ENCODE data around the gene CARMIL3. TPM values are rescaled to one million over a fixed set of nuclear protein-coding genes. Genes with fewer than 3 reads are reported as not detected.

The CARMIL3 gene
- total RNA-seq, 1 donor from 2014 or later: 0.77 TPM

GRCh38 chr14:24113379-24113800, 61.6 kb downstream of the CARMIL3 start:
- peak overlapping the region; percentile 79 for H2AFZ ChIP-seq (replicated peaks)
- no peaks in the 10 kb centered on the region for H3K27me3 ChIP-seq

GRCh38 chr14:24113801-24114531, 62.2 kb downstream of the CARMIL3 start:
- Mint-ChIP-seq H3K36me3 (peaks cover 5% of the 10 kb centered on the region), H3K27me3 (ENCODE audit: insufficient read depth, low read depth) (peaks cover 3% of the 10 kb centered on the region), H3K4me1 (peaks cover 15% of the 10 kb centered on the region), H3K9me3 (no peaks in the 10 kb centered on the region), H3K4me3 (peak overlapping the region; percentile 94), H3K27ac (peak overlapping the region; percentile 95)
- H3K4me1 ChIP-seq: peaks cover 6% of the 10 kb centered on the region
- H3K9me3 ChIP-seq (ENCODE audit: low read depth): no peaks in the 10 kb centered on the region
- peak overlapping the region; percentile 23 for H3K9ac ChIP-seq
- peak overlapping the region; percentile 79 for H3K4me2 ChIP-seq
- peaks cover 13% of the 10 kb centered on the region for H3K79me2 ChIP-seq (ENCODE audit: low read depth)
- H4K20me1 ChIP-seq (ENCODE audit: low read depth): no peaks in the 10 kb centered on the region
- TF ChIP-seq EZH2phosphoT487 (IDR thresholded peaks at IDR 0.05) (no peak), CTCF (IDR thresholded peaks at IDR 0.05) (no peak), EZH2 (IDR thresholded peaks at IDR 0.05) (no peak)
- peak overlapping the region; percentile 61 for H3K4me3 ChIP-seq
- H3K36me3 ChIP-seq: no peaks in the 10 kb centered on the region
- H3K27ac ChIP-seq: peak overlapping the region; percentile 65
- H3K27me3 ChIP-seq: no peaks in the 10 kb centered on the region
- peaks cover 19% of the 10 kb centered on the region for H3F3A ChIP-seq (ENCODE audit: low read depth)
- peak overlapping the region; percentile 79 for H2AFZ ChIP-seq (replicated peaks)
- DNase-seq (ENCODE audit: low spot score): peak; percentile 92

More at GRCh38 chr14:24113379-24113800, 61.6 kb downstream of the CARMIL3 start:
- no peak overlapping the region for H3K27ac ChIP-seq
- peaks cover 6% of the 10 kb centered on the region for H3K4me1 ChIP-seq
- H3K4me2 ChIP-seq: peak overlapping the region; percentile 79
- H3K27me3 Mint-ChIP-seq (ENCODE audit: insufficient read depth, low read depth): peaks cover 3% of the 10 kb centered on the region
- peaks cover 13% of the 10 kb centered on the region for H3K79me2 ChIP-seq (ENCODE audit: low read depth)
- peak overlapping the region; percentile 23 for H3K9ac ChIP-seq
- H3K36me3 ChIP-seq: no peaks in the 10 kb centered on the region
- peaks cover 19% of the 10 kb centered on the region for H3F3A ChIP-seq (ENCODE audit: low read depth)
- H3K36me3 Mint-ChIP-seq: no peaks in the 10 kb centered on the region
- DNase-seq (ENCODE audit: low spot score): no peak
- no peaks in the 10 kb centered on the region for H4K20me1 ChIP-seq (ENCODE audit: low read depth)
- no peaks in the 10 kb centered on the region for H3K9me3 ChIP-seq (ENCODE audit: low read depth)
- H3K4me1 Mint-ChIP-seq: peaks cover 17% of the 10 kb centered on the region
- peak overlapping the region; percentile 94 for H3K4me3 Mint-ChIP-seq
- H3K4me3 ChIP-seq: peak overlapping the region; percentile 61
- peak overlapping the region; percentile 95 for H3K27ac Mint-ChIP-seq
- no peak for TF ChIP-seq EZH2 (IDR thresholded peaks at IDR 0.05)
- H3K9me3 Mint-ChIP-seq: no peaks in the 10 kb centered on the region

GRCh38 chr14:24114532-24115421, 63.0 kb downstream of the CARMIL3 start, which contains the start of the genes DCAF11 and NRL:
Gene DCAF11 (plus strand): TSS chr14:24114777. CDS start chr14:24115595, 818 bp downstream.
Gene NRL (minus strand): TSS chr14:24114949. CDS start chr14:24082848, 32,101 bp downstream.
- no peaks in the 10 kb centered on the region for H4K20me1 ChIP-seq (ENCODE audit: low read depth)
- H3K4me1 Mint-ChIP-seq: peaks cover 15% of the 10 kb centered on the region
- H3K9me3 Mint-ChIP-seq: no peaks in the 10 kb centered on the region
- peaks cover 13% of the 10 kb centered on the region for H3K79me2 ChIP-seq (ENCODE audit: low read depth)
- no peak for TF ChIP-seq CTCF (IDR thresholded peaks at IDR 0.05)
- TF ChIP-seq EZH2phosphoT487 (IDR thresholded peaks at IDR 0.05): no peak
- TF ChIP-seq EZH2 (IDR thresholded peaks at IDR 0.05): no peak
- no peaks in the 10 kb centered on the region for H3K27me3 ChIP-seq
- H3K9me3 ChIP-seq (ENCODE audit: low read depth): no peaks in the 10 kb centered on the region
- H3K4me3 ChIP-seq: peak within 1 kb of the TSS; percentile 61
- peaks cover 3% of the 10 kb centered on the region for H3K27me3 Mint-ChIP-seq (ENCODE audit: insufficient read depth, low read depth)
- peak within 1 kb of the TSS; percentile 39 for H3K9ac ChIP-seq
- H2AFZ ChIP-seq (replicated peaks): peak within 1 kb of the TSS; percentile 80
- peak; percentile 99 for DNase-seq (ENCODE audit: low spot score)
- H3K4me2 ChIP-seq: peak within 1 kb of the TSS; percentile 83
- peaks cover 6% of the 10 kb centered on the region for H3K4me1 ChIP-seq
- peaks cover 9% of the 10 kb centered on the region for H3K36me3 Mint-ChIP-seq
- peak within 1 kb of the TSS; percentile 95 for H3K27ac Mint-ChIP-seq
- peaks cover 19% of the 10 kb centered on the region for H3F3A ChIP-seq (ENCODE audit: low read depth)
- H3K36me3 ChIP-seq: no peaks in the 10 kb centered on the region
- H3K27ac ChIP-seq: peak within 1 kb of the TSS; percentile 65
- peak within 1 kb of the TSS; percentile 94 for H3K4me3 Mint-ChIP-seq

Data from neural progenitor cell (in vitro differentiated cells).